ENCODE measurements around the gene KCNK10. TPM values are rescaled to one million over a fixed set of nuclear protein-coding genes. Genes with fewer than 3 reads are reported as not detected.

Gene KCNK10
- total RNA-seq, 4 donors from 2014 or later: not detected

GRCh38 chr14:88168025-88168424, 155.0 kb downstream of the KCNK10 start:
- no peak for TF ChIP-seq CTCF (IDR thresholded peaks at IDR 0.05; ENCODE audit: low read depth)

GRCh38 chr14:88166616-88167015, 156.5 kb downstream of the KCNK10 start:
- no peak for TF ChIP-seq CTCF (IDR thresholded peaks at IDR 0.05; ENCODE audit: low read depth)

GRCh38 chr14:88164906-88165534, 158.0 kb downstream of the KCNK10 start:
- TF ChIP-seq CTCF (IDR thresholded peaks at IDR 0.05; ENCODE audit: low read depth): no peak

- no peak for TF ChIP-seq CTCF (IDR thresholded peaks at IDR 0.05; ENCODE audit: low read depth)
Measured at GRCh38 chr14:88163731-88164255, 159.3 kb downstream of the KCNK10 start.

GRCh38 chr14:88156127-88156526, 166.9 kb downstream of the KCNK10 start:
- no peak for TF ChIP-seq CTCF (IDR thresholded peaks at IDR 0.05; ENCODE audit: low read depth)

GRCh38 chr14:88154926-88155325, 168.1 kb downstream of the KCNK10 start:
- no peak for TF ChIP-seq CTCF (IDR thresholded peaks at IDR 0.05; ENCODE audit: low read depth)

GRCh38 chr14:88154321-88154720, 168.7 kb downstream of the KCNK10 start:
- TF ChIP-seq CTCF (IDR thresholded peaks at IDR 0.05; ENCODE audit: low read depth): no peak

All from subcutaneous adipose tissue (tissue), 4 donors.